ENCODE measurements around the gene VIPR1.

- TF ChIP-seq, protein P1, sequence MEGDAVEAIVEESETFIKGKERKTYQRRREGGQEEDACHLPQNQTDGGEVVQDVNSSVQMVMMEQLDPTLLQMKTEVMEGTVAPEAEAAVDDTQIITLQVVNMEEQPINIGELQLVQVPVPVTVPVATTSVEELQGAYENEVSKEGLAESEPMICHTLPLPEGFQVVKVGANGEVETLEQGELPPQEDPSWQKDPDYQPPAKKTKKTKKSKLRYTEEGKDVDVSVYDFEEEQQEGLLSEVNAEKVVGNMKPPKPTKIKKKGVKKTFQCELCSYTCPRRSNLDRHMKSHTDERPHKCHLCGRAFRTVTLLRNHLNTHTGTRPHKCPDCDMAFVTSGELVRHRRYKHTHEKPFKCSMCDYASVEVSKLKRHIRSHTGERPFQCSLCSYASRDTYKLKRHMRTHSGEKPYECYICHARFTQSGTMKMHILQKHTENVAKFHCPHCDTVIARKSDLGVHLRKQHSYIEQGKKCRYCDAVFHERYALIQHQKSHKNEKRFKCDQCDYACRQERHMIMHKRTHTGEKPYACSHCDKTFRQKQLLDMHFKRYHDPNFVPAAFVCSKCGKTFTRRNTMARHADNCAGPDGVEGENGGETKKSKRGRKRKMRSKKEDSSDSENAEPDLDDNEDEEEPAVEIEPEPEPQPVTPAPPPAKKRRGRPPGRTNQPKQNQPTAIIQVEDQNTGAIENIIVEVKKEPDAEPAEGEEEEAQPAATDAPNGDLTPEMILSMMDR (IDR thresholded peaks at IDR 0.05) = peak in 2 of 4 experiments; percentile 41 to 49
- TF ChIP-seq POLR2AphosphoS5 (IDR thresholded peaks at IDR 0.05) = no peak
- no peak for TF ChIP-seq EP300 (IDR thresholded peaks at IDR 0.05)
Observed at GRCh38 chr3:42501681-42502428, 588 bp upstream of the VIPR1 start.

Measured in sigmoid colon (tissue), 4 donors.